Astrocyte of the hippocampus (primary cell): ENCODE results near the gene NHERF1.

Source experiments
- DNase-seq: peaks from one replicate; pipeline ENCODE4 v3.0.0; 2011; ENCODE audit warnings: low read depth, low spot score

Gene NHERF1

GRCh38 chr17:74768069-74768762 lies 19.8 kb downstream of the NHERF1 start:
- peak; percentile 76 for DNase-seq

- no peak for DNase-seq
Observed at GRCh38 chr17:74768763-74769114, 20.3 kb downstream of the NHERF1 start.

GRCh38 chr17:74769266-74769855 lies 20.9 kb downstream of the NHERF1 start:
- DNase-seq = no peak

- no peak for DNase-seq
Observed at GRCh38 chr17:74769856-74770497, 21.5 kb downstream of the NHERF1 start.

- DNase-seq = peak; percentile 77
Observed at GRCh38 chr17:74770498-74771318, 22.3 kb downstream of the NHERF1 start.

- no peak for DNase-seq
Observed at GRCh38 chr17:74771319-74771914, 23.0 kb downstream of the NHERF1 start.

DNA sequence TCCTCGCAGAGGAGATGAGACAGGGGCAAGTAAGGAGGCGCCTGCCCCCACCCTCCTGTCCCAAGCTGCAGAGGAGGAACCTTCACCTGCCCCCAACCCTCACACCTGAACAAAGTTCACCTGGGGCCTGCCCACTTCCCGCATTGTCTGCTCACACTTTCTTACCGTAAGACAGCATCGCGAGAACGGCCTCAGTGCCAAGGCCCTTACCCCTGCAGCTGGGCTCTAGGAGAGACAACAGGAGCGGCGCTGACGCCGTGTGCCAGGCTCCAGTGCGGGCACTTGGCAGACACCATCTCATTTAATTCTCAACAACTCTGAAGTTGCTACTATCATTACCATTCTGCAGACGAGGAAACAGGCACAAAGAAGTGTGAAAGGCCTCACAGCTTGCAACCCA lies 23.6 kb downstream of the NHERF1 start:
- DNase-seq = no peak

- DNase-seq = no peak
Observed at GRCh38 chr17:74773414-74773813, 25.0 kb downstream of the NHERF1 start.

DNA sequence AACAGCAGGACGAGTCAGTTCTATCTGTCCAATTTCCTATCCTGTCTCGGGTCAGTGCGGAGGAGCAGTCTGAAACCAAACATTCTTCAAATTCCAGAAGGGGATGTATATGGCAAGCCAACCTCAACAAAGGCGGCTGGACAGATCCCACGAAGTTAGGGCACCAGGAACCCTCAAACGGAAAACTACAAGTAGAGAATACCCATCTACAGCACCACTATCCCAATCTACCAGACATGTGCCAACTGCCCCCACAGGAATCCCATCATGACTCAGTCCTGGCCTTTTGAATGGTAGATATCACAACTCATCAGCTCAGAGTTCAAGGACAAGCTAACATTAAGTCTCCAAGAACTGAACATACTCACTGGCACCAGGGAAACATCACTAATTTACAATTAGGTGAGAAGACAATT lies 25.5 kb downstream of the NHERF1 start:
- DNase-seq = peak; percentile 46

DNA sequence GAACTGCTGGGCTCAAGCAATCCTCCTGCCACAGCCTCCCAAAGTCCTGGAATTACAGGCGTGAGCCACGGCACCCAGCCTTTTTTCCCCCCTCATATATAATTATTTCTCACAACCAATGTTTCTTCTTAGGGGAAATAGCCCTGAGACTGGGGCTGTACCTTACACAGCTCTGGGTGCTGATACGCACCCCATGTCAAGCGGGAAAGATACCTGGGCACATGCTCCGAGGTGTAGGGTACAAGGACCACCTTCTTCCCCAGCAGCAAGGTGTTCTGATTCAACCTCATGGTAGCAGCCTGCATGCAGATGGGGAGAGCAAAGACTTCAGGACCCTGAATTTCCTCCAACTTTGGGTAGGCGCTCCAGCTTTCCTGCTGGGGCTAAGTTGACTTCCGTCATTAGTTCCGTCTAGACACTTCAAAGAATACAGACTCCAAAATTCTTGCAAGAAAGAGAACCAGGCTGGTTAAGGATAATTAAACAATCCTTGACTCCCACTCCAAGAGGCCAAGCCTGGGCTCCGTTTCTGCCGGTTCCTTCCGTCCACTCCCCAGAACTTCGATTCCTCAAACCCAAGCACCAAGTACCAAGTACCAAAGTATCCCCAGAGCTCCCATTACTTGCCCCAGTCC lies 27.1 kb downstream of the NHERF1 start:
- no peak for DNase-seq

DNA sequence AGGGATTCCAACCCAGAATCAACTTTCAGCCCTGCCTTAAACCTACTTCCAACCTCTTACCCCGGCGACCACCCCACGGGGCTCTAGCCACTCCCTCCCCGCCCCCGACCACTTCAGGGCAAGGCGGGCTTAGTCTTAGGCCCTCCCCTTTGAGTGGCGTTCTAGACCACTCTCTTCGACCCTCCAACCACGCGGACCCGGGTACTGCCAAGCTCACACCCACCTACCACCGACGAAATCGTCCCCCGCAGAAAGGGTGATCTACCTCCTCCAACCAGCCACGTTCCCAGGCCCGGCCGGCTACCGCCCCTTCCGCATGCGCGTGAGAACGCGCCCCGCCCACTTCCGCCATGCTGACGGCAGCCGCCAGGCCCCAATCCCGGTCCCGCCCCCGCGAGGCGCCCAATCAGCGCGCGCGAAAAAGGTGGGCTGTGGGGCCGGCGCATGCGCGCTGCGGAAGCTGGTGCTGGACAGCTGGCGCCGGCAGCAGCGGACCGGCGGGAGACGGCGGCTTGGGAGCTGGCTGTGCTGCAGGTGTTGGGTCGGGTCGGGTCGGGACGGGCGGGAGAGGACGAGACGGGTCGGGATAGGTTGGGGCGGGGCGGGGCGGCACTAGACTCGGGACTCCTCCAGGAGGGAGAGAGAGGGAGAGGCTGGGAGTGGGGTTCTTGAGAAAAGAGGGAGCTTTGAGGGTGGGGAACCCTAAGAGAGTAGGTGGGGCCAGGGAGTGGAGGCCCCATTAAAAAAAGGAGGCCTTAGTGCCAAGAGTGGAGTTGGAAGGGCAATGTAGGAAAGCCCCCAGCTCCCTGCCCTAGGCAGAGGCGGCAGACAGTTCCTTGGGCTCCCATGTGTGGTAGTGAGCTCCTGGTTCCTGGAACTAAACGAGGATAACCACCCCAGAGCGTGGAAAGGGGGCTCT lies 27.9 kb downstream of the NHERF1 start, which contains the start of gene NAT9:
Gene NAT9 (minus strand): TSS at position 302 of the 919 bp plus-strand sequence. CDS start 647 bp downstream, outside the sequence.
- DNase-seq = peak; percentile 99

- DNase-seq = no peak
Observed at GRCh38 chr17:74776990-74777389, 28.6 kb downstream of the NHERF1 start.

DNA sequence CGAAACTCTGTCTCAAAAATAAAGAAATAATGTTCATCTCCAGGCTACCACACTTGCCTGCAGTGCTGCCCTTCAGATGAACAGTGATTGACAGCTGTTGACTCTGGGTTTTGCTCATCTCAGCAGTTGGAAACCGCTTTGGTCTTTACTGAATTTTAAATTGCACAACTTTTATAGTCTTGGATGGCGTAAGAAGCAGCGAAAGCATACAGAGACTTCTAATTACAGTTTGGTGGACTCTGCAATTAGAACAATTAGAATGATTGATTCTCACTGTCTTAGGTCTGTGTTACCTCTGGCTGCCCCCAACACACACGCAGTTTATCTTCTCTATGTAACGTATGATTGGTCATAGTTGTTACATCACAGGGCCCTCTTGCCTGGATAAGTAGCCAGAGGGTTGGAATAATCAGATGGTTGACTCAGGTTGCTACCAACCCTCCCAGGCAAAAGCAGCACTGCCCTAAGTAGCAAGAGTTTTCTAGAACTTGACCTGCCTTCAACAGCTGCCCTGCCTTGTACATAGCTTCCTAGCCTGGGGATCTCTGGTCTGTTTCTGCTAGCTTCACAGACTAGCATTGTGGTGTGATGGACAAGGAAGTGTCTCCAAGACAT lies 29.6 kb downstream of the NHERF1 start:
- DNase-seq = no peak

DNA sequence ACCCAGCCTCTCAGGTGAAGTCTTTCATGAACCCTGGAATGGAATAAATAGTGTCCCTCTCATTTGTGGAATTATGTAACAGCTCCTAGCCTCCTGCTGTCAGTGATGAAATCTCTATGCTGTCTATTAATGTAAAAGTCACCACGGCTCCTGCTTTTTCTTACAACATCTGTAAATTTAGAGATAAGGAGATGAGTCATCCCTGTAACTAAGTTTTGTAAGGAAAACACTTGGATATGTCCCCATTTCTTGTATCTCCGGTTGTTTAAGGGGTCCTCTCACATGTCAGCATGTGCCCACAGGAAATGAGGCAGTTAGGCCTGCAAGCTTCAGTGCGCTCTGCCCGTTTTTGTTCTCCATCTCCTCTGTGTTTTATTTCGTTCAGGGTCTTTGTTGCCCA lies 30.5 kb downstream of the NHERF1 start:
- no peak for DNase-seq

DNA sequence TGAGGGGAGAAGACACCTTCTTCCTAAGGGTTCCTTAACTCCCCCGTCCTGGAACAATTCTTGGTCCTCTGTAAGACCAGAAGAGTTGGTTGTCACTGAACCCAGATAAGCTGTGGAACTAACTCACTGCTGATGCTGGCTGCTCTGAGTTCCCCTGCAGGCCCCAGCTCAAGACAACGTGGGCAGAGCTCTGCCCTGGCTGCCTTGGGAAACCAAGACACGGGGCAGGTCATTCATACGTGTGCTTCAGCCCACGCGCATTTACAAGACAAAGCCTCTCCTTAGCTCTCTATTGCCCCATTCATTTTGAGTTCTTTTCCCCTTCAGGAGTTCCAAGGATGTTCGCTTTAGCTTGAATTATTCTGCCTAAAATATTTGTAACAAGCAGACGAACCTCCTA lies 31.1 kb downstream of the NHERF1 start:
- DNase-seq = no peak

DNA sequence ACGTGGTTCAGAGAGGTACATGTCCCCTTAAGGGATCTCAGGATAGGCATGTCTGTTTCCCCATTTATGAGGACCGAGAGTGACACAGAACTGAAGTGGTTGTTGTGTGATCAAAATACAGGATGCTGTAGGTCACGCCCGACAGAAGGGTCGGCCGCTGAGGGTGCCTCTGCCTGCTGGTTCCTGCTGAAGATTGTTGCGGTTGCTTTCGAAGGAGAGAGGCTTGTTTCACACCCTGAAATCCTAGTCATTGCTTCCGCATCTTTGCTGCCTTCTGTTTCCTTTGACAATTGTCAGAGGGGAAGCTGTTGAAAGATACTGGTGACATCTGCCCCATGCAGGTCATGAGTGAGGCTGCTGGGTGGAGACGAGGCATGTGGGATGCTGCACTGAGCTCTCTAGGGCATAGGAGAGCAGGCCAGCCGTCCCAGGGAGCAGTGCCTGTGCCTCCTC lies 31.5 kb downstream of the NHERF1 start:
- DNase-seq = no peak

DNA sequence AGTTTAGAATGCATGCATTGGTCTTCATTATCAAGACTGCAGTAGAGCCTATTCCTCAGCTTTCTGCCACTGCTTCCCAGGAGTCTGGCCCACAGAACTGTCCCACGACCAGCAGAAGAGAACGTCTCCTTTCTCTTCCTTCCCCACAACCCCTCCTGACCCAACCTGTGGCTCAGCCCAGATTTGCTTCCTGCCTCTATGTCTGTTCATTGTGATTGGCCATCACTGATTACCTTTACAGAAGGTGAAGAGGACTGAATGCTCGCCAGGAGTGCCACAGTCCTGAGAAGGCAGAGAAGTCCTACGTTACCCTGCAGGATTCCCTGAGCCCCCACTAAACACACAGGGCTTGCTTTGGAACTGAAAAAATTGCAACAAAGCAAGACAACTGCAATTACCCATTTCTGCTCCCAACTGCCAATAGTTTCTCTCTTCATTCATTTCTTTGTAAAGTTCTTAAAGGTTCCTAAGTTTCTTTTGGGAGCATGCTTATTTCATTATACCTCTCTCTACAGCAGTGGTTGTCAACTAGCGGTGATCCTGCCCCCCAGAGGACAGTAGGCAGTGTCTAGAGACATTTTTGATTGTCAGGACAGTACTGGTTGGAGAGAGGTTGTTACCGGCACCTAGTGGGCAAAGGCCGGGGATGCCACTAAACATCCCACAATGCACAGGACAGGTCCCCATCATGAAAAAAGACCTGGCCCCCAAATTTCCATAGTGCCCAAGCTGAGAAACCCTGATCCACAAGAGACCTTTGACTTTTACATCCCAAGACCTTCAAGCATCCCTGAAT lies 32.2 kb downstream of the NHERF1 start:
- peak; percentile 29 for DNase-seq

GRCh38 chr17:74782571-74782970 lies 34.1 kb downstream of the NHERF1 start:
- DNase-seq = no peak
